Calu3 (cell line): ENCODE measurements around the gene GNAS. TPM values are rescaled to one million over a fixed set of nuclear protein-coding genes. Genes with fewer than 3 reads are reported as not detected.

Source experiments
- Bru-seq: library from RNA; stranded (reverse); fragments of 400-500 nt; gene quantifications from one replicate; lab custom pipeline; 2021; lab: Mats Ljungman, UMichigan
- BruChase-seq, 2 experiments: library from RNA; stranded (reverse); fragments of 400-500 nt; gene quantifications; one replicate each; lab custom pipeline; 2021; lab: Mats Ljungman, UMichigan
- BruUV-seq: library from RNA; stranded (reverse); fragments of 400-500 nt; replicated peaks from 2 replicates; lab custom pipeline; 2021; lab: Mats Ljungman, UMichigan
- CTCF ChIA-PET: fragments of 300-600 bp; sonication (Branson Sonifier 250); formaldehyde crosslinking; loops from one replicate; lab custom pipeline; 2022; ENCODE audit warnings: antibody characterized with exemption; lab: Charles Lee
- DNase-seq: peaks from one replicate; pipeline ENCODE4 v3.0.0; 2022
- H3K27ac Mint-ChIP-seq: one replicate; pipeline ENCODE4 v1.8.0; 2022; ENCODE audit warnings: mixed read lengths; ENCODE audit not compliant: unreplicated experiment
- H3K27me3 Mint-ChIP-seq: one replicate; pipeline ENCODE4 v1.8.0; 2022; ENCODE audit warnings: mixed read lengths; ENCODE audit not compliant: unreplicated experiment
- H3K36me3 Mint-ChIP-seq: one replicate; pipeline ENCODE4 v1.8.0; 2022; ENCODE audit warnings: mild to moderate bottlenecking, moderate library complexity, mixed read lengths; ENCODE audit not compliant: insufficient read depth, unreplicated experiment
- H3K4me1 Mint-ChIP-seq: one replicate; pipeline ENCODE4 v1.8.0; 2022; ENCODE audit warnings: mild to moderate bottlenecking, low read depth, mixed read lengths; ENCODE audit not compliant: unreplicated experiment
- H3K4me3 Mint-ChIP-seq: one replicate; pipeline ENCODE4 v1.8.0; 2022; ENCODE audit warnings: mild to moderate bottlenecking, low read depth, moderate library complexity, mixed read lengths; ENCODE audit not compliant: unreplicated experiment
- H3K9me3 Mint-ChIP-seq: one replicate; pipeline ENCODE4 v1.8.0; 2022; ENCODE audit warnings: low read depth, mixed read lengths; ENCODE audit not compliant: unreplicated experiment
- intact Hi-C: fragments of 100-400 bp; cut with micrococcal nuclease; formaldehyde crosslinking; loops from one replicate; pipeline ENCODE4 v1.10.0; 2022; ENCODE audit not compliant: unreplicated experiment
- long read RNA-seq: library from polyadenylated mRNA; stranded (forward); transcript quantifications from one replicate; pipeline ENCODE4 v2.0.0, GENCODE V29; 2022
- total RNA-seq: library from RNA; stranded (reverse); gene quantifications from 2 replicates; pipeline ENCODE4 v1.2.3, GENCODE V29; 2022
- TF ChIP-seq, protein P1 (sequence below): fragments of 200-600 bp; IDR thresholded peaks from one replicate; pipeline ENCODE4 v1.8.0; 2022; ENCODE audit warnings: antibody characterized with exemption; ENCODE audit not compliant: unreplicated experiment

The GNAS gene
- total RNA-seq (1,324 and 1,410 TPM in 2 replicates), Bru-seq, nascent RNA (percentile 92 among the genes with signal in this experiment), BruChase-seq, experiment 1, labeled RNA remaining after a 6-hour chase (percentile 93 among the genes with signal in this experiment), BruChase-seq, experiment 2, labeled RNA remaining after a 2-hour chase (percentile 92 among the genes with signal in this experiment)
- long read RNA-seq, transcript GNAS-210 (13 exons, 1,972 nt): minor isoform, 403 of 1,743 reads
- long read RNA-seq, transcript GNAS-211 (12 exons, 1,931 nt): major isoform, 629 of 1,743 reads
- long read RNA-seq, transcript GNAS-201 (12 exons, 1,866 nt): minor isoform, 271 of 1,743 reads
- long read RNA-seq, transcript GNAS-207 (13 exons, 1,975 nt): minor isoform, 77 of 1,743 reads
- long read RNA-seq, partial matches to known transcripts: 40 of 1,743 reads
- long read RNA-seq, other reads (novel, unspliced or antisense): 208 of 1,743 reads

DNA sequence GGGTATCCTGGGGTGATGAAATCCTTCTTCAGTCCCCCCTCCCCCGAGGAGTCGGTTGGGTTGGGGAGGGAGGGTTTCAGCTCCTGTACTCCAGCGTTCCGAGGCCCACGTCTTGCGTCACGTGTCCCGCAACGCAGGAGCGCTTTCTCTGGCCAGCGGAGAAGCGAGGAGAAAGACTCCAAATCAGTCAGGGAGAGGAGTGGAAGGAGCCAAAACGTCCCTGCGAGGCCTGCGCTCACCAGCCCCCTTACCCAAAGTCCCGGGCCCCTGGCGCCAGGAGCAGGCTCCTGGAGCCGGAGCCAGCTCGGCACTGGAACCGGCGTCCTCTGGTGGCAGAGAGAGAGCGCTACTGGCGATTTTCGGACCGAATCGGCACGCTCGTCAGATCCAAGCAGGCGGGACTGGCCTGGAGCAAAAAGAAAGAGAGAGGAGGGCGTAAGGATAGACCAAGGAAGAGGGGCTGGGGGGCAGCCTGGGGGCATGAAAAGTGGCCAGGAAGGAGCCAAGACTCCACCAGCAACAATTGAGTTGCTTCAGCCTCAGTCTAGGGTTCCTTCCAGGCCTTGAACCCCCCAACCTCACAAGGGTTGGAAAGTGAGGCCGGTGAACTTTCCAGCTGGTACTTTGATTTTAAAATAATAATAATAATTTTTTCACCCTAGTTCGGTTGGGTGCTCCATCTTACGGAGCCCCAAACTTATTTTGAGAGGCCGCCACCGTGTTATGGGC lies at the start of gene GNAS:
GNAS (plus strand) TSS at position 174 of the 729 bp plus-strand sequence.
- Mint-ChIP-seq H3K9me3 (no peaks in the 10 kb centered on the region), H3K36me3 (peaks cover 12% of the 10 kb centered on the region), H3K4me3 (peak within 1 kb of the TSS; percentile 51), H3K4me1 (peaks cover 13% of the 10 kb centered on the region), H3K27ac (peak within 1 kb of the TSS; percentile 9), H3K27me3 (peaks cover 80% of the 10 kb centered on the region)
- no TSS peak for BruUV-seq
- CTCF ChIA-PET: no interaction called here
- TF ChIP-seq, protein P1, sequence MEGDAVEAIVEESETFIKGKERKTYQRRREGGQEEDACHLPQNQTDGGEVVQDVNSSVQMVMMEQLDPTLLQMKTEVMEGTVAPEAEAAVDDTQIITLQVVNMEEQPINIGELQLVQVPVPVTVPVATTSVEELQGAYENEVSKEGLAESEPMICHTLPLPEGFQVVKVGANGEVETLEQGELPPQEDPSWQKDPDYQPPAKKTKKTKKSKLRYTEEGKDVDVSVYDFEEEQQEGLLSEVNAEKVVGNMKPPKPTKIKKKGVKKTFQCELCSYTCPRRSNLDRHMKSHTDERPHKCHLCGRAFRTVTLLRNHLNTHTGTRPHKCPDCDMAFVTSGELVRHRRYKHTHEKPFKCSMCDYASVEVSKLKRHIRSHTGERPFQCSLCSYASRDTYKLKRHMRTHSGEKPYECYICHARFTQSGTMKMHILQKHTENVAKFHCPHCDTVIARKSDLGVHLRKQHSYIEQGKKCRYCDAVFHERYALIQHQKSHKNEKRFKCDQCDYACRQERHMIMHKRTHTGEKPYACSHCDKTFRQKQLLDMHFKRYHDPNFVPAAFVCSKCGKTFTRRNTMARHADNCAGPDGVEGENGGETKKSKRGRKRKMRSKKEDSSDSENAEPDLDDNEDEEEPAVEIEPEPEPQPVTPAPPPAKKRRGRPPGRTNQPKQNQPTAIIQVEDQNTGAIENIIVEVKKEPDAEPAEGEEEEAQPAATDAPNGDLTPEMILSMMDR: peak; percentile 70
- peak; percentile 63 for DNase-seq
- intact Hi-C loops: no loop called here

DNA sequence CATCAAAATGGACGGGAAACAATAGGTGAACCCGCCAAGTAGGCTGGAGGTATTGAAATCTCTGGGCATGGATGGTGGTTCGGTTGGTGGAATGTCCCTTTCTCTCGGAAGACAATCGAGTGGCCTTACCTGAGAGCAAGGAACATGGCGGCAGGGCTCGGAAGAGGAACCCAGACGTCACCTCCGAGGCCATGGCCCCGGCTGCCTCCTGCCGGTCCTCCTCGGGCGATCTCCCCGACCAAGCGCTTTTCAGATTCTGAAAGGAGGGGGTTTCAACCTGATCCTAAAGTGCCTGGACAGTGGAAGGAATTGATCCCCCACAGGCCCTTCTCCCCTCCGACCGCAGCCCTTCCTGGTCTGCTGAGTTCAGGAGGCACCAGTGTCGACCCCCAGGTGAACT lies 49.0 kb upstream of the GNAS start:
- H3K9me3 Mint-ChIP-seq: no peaks in the 10 kb centered on the region
- TF ChIP-seq, protein P1: no peak
- no peak for DNase-seq
- no peaks in the 10 kb centered on the region for H3K36me3 Mint-ChIP-seq
- intact Hi-C loops: no loop called here
- H3K27ac Mint-ChIP-seq: no peak overlapping the region
- H3K4me1 Mint-ChIP-seq: no peaks in the 10 kb centered on the region
- no TSS peak for BruUV-seq
- no peak overlapping the region for H3K4me3 Mint-ChIP-seq
- peaks cover 98% of the 10 kb centered on the region for H3K27me3 Mint-ChIP-seq
- CTCF ChIA-PET: no interaction called here

DNA sequence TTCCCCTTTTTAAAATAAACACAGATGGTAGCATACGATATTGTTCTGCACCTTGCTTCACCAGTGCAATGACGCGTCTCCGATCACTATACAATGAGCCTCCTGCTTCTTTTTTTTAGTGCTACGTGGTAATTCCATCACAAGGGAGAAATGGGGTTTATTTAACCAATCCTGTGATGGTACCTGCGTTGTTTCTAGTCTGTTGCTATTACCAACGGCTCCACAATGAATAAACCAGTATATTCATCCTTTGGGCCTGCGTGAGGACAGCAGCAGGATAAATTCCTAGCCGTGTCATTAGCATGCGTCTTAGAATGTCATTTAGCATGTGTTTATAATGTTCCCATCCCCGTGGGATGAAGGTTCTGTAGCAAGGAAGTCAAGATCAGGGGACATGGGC lies 44.7 kb upstream of the GNAS start:
- Mint-ChIP-seq H3K4me1 (no peaks in the 10 kb centered on the region), H3K4me3 (no peak overlapping the region), H3K9me3 (no peaks in the 10 kb centered on the region), H3K27ac (no peak overlapping the region), H3K27me3 (peaks cover 99% of the 10 kb centered on the region), H3K36me3 (no peaks in the 10 kb centered on the region)
- DNase-seq: no peak
- TF ChIP-seq, protein P1: no peak
- intact Hi-C loops: no loop called here
- BruUV-seq: no TSS peak
- CTCF ChIA-PET: no interaction called here

DNA sequence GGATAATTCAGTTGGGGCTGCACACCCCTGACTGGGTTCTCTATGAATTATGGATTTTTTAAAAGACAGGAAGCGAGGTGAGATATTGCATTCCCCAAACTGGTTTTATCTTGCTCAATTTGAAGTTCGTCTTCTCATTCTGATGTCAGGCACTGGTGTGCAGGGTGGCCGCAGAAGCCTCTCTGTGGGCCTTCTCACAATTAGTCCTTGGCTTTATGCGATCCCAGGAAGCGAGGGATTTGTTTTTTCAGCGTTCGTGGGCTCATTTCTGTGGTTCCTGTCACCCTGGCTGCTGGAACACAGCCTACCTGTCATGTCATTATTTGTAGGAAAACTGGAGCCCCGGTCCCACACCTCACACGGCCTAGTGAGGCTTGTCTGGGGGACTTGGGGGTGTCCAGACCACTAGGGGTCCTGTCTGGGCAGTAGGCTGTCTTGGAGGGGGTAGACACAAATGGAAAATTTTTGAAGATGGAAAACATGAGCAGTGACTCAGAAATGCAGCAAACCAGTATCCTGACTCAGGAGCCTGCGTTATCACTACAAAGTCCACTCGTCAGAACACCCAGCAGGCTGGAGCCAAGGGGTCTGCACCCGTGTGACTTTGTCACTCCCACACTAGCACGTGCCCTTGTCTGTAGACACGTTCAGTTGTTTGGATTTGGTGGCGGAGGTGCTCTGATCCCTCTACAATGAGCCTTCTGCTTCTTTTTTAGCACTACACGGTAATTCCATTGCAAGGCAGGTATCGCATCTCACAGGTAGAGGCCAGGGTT lies 44.1 kb upstream of the GNAS start:
- BruUV-seq: no TSS peak
- Mint-ChIP-seq H3K36me3 (no peaks in the 10 kb centered on the region), H3K27me3 (peaks cover 99% of the 10 kb centered on the region), H3K4me3 (no peak overlapping the region), H3K27ac (no peak overlapping the region), H3K9me3 (no peaks in the 10 kb centered on the region), H3K4me1 (no peaks in the 10 kb centered on the region)
- CTCF ChIA-PET: no interaction called here
- TF ChIP-seq, protein P1: no peak
- intact Hi-C loops: no loop called here
- no peak for DNase-seq
